Urothelium cell line (cell line): Measurements from ENCODE around the gene LIFR.
A peak's percentile ranks its signal among the peaks of the same experiment; 100 is the strongest.

ENCODE experiments used
- DNase-seq: peaks from one replicate; pipeline ENCODE4 v3.0.0; 2011; ENCODE audit warnings: low spot score, mixed read lengths
- FAIRE-seq: peaks from 2 replicates; lab custom pipeline; 2011; peaks lifted over from hg19 to GRCh38; lab: Jason Lieb, UNC

Gene LIFR

DNA sequence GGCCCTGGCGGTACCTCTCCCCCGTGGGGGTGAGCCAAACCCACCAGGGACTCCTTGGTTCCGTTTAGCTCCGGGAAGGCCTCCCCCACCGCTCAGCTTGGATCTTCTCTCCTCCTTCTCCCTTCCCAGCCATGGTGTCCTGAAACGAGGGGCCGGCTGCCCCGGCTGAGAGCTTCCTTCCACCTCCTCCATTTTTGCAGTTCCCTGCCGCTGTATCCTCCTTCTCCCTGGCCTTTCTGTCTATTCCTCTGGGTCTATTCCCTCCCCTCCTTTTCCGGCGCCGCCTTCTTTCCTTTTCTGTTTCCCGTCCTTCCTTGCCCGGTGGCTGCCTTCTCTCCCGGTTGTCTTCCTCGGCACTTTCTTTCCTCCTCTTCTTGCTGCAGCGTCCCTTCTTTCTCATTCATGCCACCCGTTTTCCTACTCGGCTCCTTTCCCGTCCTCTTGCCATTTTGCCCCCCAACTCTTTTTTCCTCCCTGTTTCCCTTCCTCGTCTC lies 110.4 kb downstream of the LIFR start:
- FAIRE-seq (no peak), DNase-seq (peak; percentile 54)

DNA sequence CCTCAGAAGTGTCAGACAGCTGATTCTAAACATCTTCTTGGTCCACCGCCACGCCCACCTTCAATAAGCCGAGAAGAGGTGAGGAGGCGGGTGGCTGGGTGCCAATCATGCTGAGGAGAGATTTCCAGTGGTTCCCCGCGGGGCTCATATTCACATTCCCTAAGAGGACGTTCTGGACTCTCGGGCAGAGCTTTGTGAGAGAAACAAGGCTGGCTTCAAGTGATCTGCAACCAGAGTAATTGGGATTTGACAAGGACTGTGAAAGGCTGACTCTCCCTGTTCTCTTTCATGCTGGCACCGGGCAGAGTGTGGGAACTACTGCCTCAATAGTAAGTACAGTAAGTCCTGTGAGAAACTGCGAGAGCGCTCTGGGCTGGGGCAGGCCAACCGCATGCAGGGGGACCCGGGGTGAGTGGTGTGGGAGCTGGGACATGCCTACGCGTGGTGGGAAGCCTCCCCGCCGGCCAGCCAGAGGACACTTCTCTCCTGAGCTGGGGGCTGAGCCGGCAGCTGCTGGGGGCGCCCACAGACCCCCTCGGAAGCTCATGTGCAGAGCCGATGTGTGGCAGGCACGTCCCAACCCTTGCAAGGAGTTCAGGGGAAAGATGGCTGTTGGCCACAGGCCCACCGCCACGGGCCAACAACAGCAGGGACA lies 110.9 kb downstream of the LIFR start:
- peak; percentile 72 for DNase-seq

DNA sequence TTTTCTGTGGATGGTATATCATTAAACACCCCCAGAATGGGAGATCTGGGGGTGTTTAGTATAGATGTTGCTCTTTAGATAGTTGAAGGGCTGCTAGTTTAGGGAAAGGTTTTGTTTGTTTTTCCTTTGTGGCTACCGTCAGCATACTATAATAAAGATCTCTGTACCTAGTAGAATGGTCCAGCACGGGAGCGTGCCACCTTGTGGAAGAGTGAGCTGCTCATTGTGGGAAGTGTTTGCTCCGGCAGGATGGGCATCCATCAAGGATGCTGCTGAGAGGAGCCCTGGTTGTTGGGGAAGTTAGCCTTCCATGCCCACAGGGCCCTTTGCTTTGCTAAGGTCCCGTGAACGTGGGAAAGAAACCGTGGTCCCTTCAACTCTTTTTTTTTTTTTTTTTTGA lies 113.1 kb downstream of the LIFR start:
- FAIRE-seq: no peak
- no peak for DNase-seq

More for the DNA sequence above, 110.9 kb downstream of the LIFR start:
- FAIRE-seq: peak; percentile 63

DNA sequence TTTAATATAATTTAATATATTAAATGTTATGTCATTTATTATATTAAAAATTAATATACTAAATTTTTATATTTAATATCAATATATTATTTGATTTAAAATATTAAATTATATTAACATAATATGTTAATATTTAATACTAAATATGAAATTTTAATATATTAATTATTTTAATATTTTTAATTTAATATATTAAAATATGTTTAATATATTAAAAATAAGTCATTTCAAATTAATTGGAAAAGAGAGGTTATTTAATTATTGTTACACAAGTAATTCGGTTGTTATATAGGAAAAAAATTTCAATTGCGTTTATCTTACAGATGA lies 114.2 kb downstream of the LIFR start:
- FAIRE-seq (no peak), DNase-seq (no peak)

DNA sequence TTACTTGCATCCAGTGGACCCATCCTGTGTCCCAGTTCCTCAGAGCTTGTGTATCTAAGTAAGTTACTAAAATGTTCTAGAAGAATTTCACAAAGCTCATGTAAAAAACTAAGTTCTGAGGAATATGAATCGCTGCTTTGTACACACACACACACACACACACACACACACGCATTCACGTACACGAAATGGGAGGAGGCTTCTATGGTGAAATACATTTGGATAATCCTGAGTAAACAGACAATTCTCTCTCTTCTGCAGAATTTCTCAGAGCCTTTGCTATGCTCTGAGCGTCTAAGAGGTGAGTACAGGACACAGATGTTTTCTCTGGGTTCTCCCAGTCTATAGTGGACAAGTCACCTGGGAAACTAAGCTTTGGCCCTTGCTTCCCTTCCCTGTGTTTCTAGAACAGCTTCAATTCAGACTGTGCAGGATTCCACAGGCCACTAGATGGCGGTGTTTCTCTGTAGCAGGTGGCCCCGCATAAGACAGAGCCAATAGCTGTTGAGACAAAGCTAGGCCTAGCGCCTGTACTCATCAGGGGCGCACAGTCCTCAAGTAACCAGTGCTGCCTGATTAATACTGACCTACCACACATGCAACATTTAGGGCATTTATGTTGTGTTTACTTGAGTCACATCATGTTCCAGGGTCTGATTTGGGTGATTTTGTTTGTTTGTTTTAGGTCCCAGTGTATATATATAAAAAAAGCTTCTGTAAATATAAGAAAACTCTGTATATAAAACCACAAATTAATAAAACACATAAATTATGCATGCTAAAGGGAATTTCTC lies 114.8 kb downstream of the LIFR start:
- peak; percentile 94 for FAIRE-seq

DNA sequence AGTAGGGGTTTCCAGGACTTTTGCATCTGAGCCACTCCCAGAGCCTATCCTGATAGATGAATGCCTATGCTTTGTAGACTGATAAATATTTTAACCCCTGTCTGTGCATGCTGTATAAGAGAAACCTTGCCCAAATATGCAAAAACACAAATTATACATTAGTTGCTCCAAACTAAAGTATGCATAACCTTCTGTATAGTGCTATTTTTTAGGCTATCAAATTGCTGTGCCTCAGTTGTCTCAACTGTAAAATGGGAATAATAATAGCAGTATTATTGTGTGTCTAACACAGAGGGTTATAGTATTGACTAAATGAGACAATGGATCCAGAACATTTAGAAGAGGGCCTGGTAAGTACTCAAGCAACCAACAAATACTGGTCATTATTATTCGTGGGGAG lies 117.7 kb downstream of the LIFR start:
- no peak for FAIRE-seq

More for the DNA sequence above, 114.8 kb downstream of the LIFR start:
- peak; percentile 90 for DNase-seq

DNA sequence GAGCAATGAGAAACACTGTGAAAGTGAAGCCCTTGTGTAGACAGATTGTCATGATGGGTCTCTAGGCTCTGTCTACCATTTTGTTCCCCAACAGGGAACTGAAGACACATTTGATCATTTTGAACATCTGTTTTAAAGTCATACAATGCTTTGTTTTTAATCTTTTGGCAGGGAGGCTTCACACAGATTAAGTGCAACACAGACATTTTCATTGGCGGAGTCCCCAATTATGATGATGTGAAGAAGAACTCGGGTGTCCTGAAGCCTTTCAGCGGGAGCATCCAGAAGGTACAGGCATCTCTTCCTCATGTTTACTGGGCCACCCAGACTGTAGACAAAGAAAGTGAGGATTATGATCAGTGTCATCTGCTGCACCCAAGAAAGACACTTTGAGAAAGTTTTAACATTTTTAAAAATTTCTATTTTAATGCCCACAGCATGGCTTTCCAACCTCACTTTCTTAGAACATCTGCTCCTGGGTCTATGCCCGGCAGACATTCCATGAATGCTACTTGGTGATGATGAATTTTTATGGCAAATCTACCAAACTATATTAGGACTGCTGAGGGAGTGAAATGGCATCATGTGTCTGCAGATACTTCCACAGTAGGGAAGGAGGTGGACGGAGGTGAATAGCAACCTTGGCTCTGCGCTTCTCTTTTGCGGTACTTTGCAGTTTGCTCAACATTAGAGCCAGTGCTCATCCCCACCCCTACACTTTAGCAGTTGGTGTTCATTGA lies 121.3 kb downstream of the LIFR start:
- no peak for FAIRE-seq
- no peak for DNase-seq

More for the DNA sequence above, 117.7 kb downstream of the LIFR start:
- no peak for DNase-seq

DNA sequence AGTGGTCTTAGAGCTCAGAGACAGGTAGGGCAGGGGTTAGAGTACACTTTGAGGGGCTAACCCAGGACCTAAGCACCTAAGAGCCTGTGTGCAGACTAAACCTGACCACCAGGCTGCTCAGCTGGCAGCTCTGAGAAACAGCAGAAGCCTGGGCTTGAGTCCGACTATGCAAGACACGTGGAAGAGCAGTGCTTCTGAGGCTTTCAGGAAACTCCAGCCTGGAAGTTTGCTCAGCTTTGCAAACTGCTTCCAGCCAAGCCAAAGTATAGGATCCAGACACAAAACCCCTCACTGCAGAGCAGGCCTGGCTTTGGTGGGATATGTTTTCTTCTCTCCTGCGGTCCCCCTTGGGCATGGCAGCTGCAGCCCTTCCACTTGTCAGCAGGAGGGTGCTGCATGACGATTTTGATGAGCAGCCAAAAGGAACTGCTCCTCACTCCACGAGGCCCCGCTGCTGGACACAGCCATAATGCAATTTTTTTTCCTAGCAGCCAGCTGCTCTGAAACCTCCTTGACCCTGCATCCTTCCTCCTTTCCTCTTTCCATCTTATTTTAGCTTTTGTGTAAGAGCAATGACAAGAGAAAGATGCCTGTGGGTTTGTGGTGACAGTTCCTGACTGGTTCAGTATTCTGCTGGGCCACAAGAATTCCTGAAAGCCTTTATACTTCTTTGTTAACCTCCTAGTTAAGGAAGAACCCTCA lies 123.1 kb downstream of the LIFR start:
- peak; percentile 63 for DNase-seq
- no peak for FAIRE-seq

DNA sequence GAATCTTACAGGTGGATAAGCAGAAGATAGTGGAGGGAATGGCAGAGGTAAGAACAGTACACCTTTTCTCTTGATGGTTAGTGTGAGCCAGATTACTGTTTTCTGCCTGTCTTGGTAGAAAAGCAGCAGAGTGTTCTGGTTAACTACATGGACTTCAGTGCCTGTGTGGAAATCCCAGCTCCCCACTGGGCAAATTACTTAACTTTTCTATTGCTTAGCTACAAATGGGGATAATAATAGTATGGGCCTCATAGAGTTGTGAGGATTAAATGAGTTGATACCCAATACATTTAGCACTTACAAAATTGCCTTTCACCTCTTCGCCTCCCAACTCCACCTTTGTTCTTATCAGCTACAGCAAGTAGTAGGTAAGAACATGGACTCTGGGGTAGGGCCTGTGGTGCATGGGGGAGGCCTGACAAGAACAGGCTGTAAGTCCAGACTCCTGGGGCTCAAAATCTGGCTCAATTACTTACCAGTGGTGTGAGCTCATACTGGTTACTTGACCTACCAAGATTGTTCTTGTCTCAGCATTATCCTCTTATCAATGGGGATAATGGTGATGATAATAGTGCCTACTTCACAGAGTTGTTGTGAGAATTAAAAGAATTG lies 125.1 kb downstream of the LIFR start:
- DNase-seq (no peak), FAIRE-seq (no peak)

DNA sequence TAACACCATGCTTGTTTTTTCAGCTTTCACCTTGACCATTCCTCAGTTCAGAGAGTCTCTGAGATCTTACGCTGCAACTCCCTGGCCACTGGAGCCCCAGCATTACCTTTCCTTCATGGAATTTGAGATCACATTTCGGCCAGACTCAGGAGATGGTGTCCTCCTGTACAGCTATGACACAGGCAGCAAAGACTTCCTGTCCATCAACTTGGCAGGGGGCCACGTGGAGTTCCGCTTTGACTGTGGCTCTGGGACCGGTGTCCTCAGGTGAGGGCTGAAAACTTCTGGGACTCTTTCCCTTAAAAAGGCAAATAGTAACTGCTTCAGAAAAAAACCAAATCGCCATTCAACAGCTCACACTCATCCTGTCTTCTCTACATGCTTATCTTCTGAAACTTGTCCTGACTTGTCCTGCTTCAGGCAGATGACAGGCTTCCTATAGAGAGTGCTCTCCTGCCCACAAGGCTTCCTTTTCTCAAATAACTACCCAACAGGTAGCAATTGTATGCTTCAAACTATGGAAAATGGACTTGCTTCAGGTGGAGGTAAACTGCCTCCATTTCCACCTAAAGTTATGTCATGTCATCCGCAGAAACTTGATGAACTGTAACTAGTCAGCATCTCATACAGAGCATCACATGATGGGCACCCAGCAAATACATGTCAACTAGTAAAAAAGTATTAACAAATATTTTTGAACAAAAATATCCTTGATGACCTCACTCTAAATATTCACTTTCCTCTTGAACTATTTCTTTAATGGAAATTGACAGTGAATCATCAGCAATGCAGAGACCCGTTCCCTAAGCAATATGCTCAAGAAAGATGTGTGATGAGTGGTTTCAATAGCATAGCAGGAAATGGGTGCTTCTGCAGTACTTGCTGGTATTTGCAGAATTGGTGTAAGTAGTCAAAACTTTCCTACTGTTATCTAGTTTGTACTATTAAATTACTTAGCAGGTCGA lies 129.2 kb downstream of the LIFR start:
- FAIRE-seq (peak; percentile 9), DNase-seq (peak; percentile 33)

DNA sequence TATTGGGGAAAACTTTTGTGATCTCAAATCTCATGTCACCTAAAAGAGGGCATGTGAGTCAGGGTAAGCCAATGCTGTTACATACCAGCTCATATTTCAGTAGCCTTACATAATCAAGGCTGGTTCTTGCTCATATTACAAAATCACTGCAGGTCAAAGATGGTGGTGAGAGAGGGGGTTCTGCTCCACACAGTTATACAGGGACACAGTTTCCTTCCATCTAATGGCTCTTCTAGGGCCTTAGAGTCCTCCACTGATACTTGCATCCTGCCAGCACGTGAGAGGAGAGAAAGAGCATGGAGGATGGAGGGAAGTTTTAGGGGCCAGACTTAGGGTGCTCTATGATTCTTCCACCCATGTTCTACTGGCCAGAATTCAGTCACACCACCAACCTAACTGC lies 130.0 kb downstream of the LIFR start:
- peak; percentile 43 for DNase-seq
- no peak for FAIRE-seq
